Psoas muscle (tissue), 8 donors: Measurements from ENCODE around the gene KRTAP2-4. TPM values are rescaled to one million over a fixed set of nuclear protein-coding genes. Genes with fewer than 3 reads are reported as not detected.
"Not testable (repeated sequence)": the region's sequence is repeated elsewhere in the genome, so short reads cannot be mapped to it uniquely, and the experiment has no call there.

ENCODE experiments used
- ATAC-seq, 4 donors: fragments of 200-7000 bp; cut with Tn5 transposase; one replicate each; pipeline ENCODE4 v1.9.1; 2020; ENCODE audit warnings: moderate library complexity in 3 of 4, mild to moderate bottlenecking in 2 of 4
- DNase-seq, 2 donors: peaks; one replicate each; pipeline ENCODE4 v3.0.0-alpha.2; 2020
- H3K27ac ChIP-seq: fragments of 200-600 bp; one replicate; pipeline ENCODE4 v1.8.0; 2022
- H3K27me3 ChIP-seq, 3 donors: fragments of 200-600 bp in 1 of 3; one replicate each; pipeline versions ENCODE4 v1.6.1 to v1.8.0; 2013 to 2022; ENCODE audit warnings: low read length in 2 of 3, mild to moderate bottlenecking in 2 of 3, moderate library complexity in 1 of 3; ENCODE audit not compliant: insufficient read depth in 3 of 3
- H3K36me3 ChIP-seq, 2 donors: fragments of 200-600 bp in 1 of 2; one replicate each; pipeline versions ENCODE4 v1.6.1 to v1.8.0; 2013 to 2022; ENCODE audit warnings: low read depth in 1 of 2, mild to moderate bottlenecking in 1 of 2, moderate library complexity in 1 of 2; ENCODE audit not compliant: insufficient read depth in 1 of 2
- H3K4me1 ChIP-seq: fragments of 200-600 bp; one replicate; pipeline ENCODE4 v1.8.0; 2022
- H3K4me3 ChIP-seq: fragments of 200-600 bp; one replicate; pipeline ENCODE4 v1.8.0; 2022; ENCODE audit warnings: mild to moderate bottlenecking
- H3K9me3 ChIP-seq: fragments of 200-600 bp; one replicate; pipeline ENCODE4 v1.8.0; 2022
- CTCF ChIP-seq: fragments of 200-600 bp; IDR thresholded peaks from one replicate; pipeline ENCODE4 v1.8.0; 2022; ENCODE audit warnings: antibody characterized with exemption
- WGBS, 3 donors: extraction: QIAGEN DNeasy Blood & Tissue Kit; methylation state at CpG; one replicate each; pipeline versions ENCODE4 v1.1.6 to v1.1.7; 2013; 5-methylcytosine and 5-hydroxymethylcytosine counted together
- intact Hi-C, 2 donors: fragments of 100-400 bp; cut with DNase I; formaldehyde crosslinking; loops; one replicate each; pipeline versions ENCODE4 v1.11.0 to v1.14.2; 2022
- polyA plus RNA-seq, 3 donors: library from polyadenylated mRNA; stranded (reverse); fragments of 200-250 nt; gene quantifications; one replicate each; pipeline ENCODE4 v1.2.3, GENCODE V29; 2013
- total RNA-seq, 4 donors: library from RNA; stranded (reverse); fragmentation: NEBNext Ultra II Directional in 2 of 4; extraction: Animal tissue kit (Norgen Biotek cat#: 25700) in 2 of 4; gene quantifications; one replicate each; pipeline versions ENCODE4 v1.2.1 to v1.2.4, GENCODE V29; 2021 to 2023
- donor health status: healthy with polysubstance abuse.
- donor health status: DM: no; HTN: no; CAD: no; lungs with moderate emphysema.
- donor health status: Bipolar disorder and iron deficiency.
- donor health status: healthy.
- donor health status: DM: yes; HTN: yes; CAD: no.
- donor health status: DM: no; HTN: no; CAD: no.
- donor health status: DM: no; HTN: no; CAD: no.
- donor health status: DM: yes; HTN: yes; CAD: no.

KRTAP2-4 gene
- total and polyA plus RNA-seq, 7 donors: not detected

- TF ChIP-seq CTCF: no peak
- Histone ChIP-seq H3K4me3 (no peak overlapping the region), H3K4me1 (no peaks in the 10 kb centered on the region), H3K9me3 (no peaks in the 10 kb centered on the region), H3K36me3 (no peaks in the 10 kb centered on the region), H3K27me3 (peaks cover 0 to 11% (median 1%) of the 10 kb centered on the region in 3 donors), H3K27ac (no peak overlapping the region)
- 44 to 62% (median 56%) methylated on average over 1 of the region's 1 CpG for WGBS, 3 donors
- intact Hi-C loops: no loop called here
- ATAC-seq (no peak), DNase-seq (no peak)
Measured at GRCh38 chr17:41064301-41064700, 1.4 kb downstream of the KRTAP2-4 start.

- DNase-seq: no peak
- no peak for ATAC-seq
- intact Hi-C loops: no loop called here
- no peaks in the 10 kb centered on the region for H3K4me1 ChIP-seq
- H3K27ac ChIP-seq: no peak overlapping the region
- TF ChIP-seq CTCF: no peak
- H3K4me3 ChIP-seq: no peak overlapping the region
- no peaks in the 10 kb centered on the region for H3K9me3 ChIP-seq
- peaks cover 0 to 18% (median 1%) of the 10 kb centered on the region in 3 donors for H3K27me3 ChIP-seq
- 83 to 88% (median 87%) methylated on average over 4 of the region's 4 CpGs for WGBS, 3 donors
- H3K36me3 ChIP-seq: no peaks in the 10 kb centered on the region
Measured at GRCh38 chr17:41063449-41063848, 2.2 kb downstream of the KRTAP2-4 start.

GRCh38 chr17:41061964-41062363 lies 3.7 kb downstream of the KRTAP2-4 start:
- peaks cover 4% of the 10 kb centered on the region for H3K9me3 ChIP-seq
- no peak for TF ChIP-seq CTCF
- peaks cover 0 to 31% (median 1%) of the 10 kb centered on the region in 3 donors for H3K27me3 ChIP-seq
- intact Hi-C loops: no loop called here
- no peaks in the 10 kb centered on the region for H3K4me1 ChIP-seq
- no peak overlapping the region for H3K4me3 ChIP-seq
- DNase-seq: no peak
- 65 to 77% (median 67%) methylated on average over 1 of the region's 1 CpG for WGBS, 3 donors
- H3K36me3 ChIP-seq: no peaks in the 10 kb centered on the region
- no peak for ATAC-seq
- no peak overlapping the region for H3K27ac ChIP-seq

GRCh38 chr17:41060052-41060604 lies 5.6 kb downstream of the KRTAP2-4 start, which contains the start of gene KRTAP2-3:
Gene KRTAP2-3 (minus strand): TSS chr17:41060114. CDS start chr17:41060050, 64 bp downstream.
- TF ChIP-seq CTCF: no peak
- no peaks in the 10 kb centered on the region for H3K36me3 ChIP-seq
- H3K27me3 ChIP-seq: peaks cover 0 to 47% (median 1%) of the 10 kb centered on the region in 3 donors
- DNase-seq (no peak), ATAC-seq (no peak)
- 52 to 55% (median 55%) methylated on average over 6 of the region's 6 CpGs for WGBS, 3 donors
- H3K27ac ChIP-seq: no peak within 1 kb of the TSS
- no peak within 1 kb of the TSS for H3K4me3 ChIP-seq
- H3K9me3 ChIP-seq: peaks cover 4% of the 10 kb centered on the region
- intact Hi-C loops: no loop called here
- H3K4me1 ChIP-seq: no peaks in the 10 kb centered on the region

GRCh38 chr17:41059276-41060051 lies 6.2 kb downstream of the KRTAP2-4 start:
- peaks cover 0 to 47% (median 0%) of the 10 kb centered on the region in 3 donors for H3K27me3 ChIP-seq
- intact Hi-C loops, ATAC-seq: not testable (repeated sequence)

More at GRCh38 chr17:41059276-41060051, 6.2 kb downstream of the KRTAP2-4 start:
- not testable (repeated sequence) for H3K4me1 ChIP-seq, H3K4me3 ChIP-seq, DNase-seq, H3K27ac ChIP-seq, H3K36me3 ChIP-seq, H3K9me3 ChIP-seq
- 26 to 34% (median 29%) methylated on average over 10 of the region's 31 CpGs for whole genome bisulfite sequencing, 3 donors
